HFF-Myc (cell line): ENCODE results near the gene PHRF1.
"Not testable (repeated sequence)": the region's sequence is repeated elsewhere in the genome, so short reads cannot be mapped to it uniquely, and the experiment has no call there.

Experiments
- DNase-seq: peaks from one replicate; pipeline ENCODE4 v3.0.0-alpha.2; 2011; ENCODE audit warnings: low read depth; ENCODE audit errors: extremely low read depth
- H3K4me3 ChIP-seq: replicated peaks from 2 replicates; pipeline ENCODE4 v1.5.1; 2011; ENCODE audit warnings: low read depth, mild to moderate bottlenecking, control low read depth, low read length
- CTCF ChIP-seq: IDR thresholded peaks from 2 replicates; pipeline ENCODE4 v1.5.1; 2012; ENCODE audit warnings: mild to moderate bottlenecking, low read depth, low read length, control low read depth; ENCODE audit errors: missing control alignments

The PHRF1 gene

GRCh38 chr11:643849-644738, 67.8 kb downstream of the PHRF1 start:
- no peak overlapping the region for H3K4me3 ChIP-seq
- no peak for TF ChIP-seq CTCF
- DNase-seq, result no peak

GRCh38 chr11:645536-645935, 69.3 kb downstream of the PHRF1 start:
- no peak for TF ChIP-seq CTCF
- H3K4me3 ChIP-seq, result no peak overlapping the region
- no peak for DNase-seq

- DNase-seq, result no peak
- TF ChIP-seq CTCF, result no peak
- H3K4me3 ChIP-seq, result no peak overlapping the region
These were observed 69.9 kb downstream of the PHRF1 start for GRCh38 chr11:646214-646613.

GRCh38 chr11:647672-648158, 71.4 kb downstream of the PHRF1 start:
- DNase-seq, H3K4me3 ChIP-seq: not testable (repeated sequence)

GRCh38 chr11:650482-650881, 74.2 kb downstream of the PHRF1 start:
- TF ChIP-seq CTCF, result no peak
- no peak for DNase-seq

GRCh38 chr11:653136-653535, 76.9 kb downstream of the PHRF1 start:
- H3K4me3 ChIP-seq, DNase-seq: not testable (repeated sequence)

More at GRCh38 chr11:650482-650881, 74.2 kb downstream of the PHRF1 start:
- no peak overlapping the region for H3K4me3 ChIP-seq

GRCh38 chr11:653837-654236, 77.6 kb downstream of the PHRF1 start:
- no peak overlapping the region for H3K4me3 ChIP-seq
- DNase-seq, result no peak
- no peak for TF ChIP-seq CTCF

- not testable (repeated sequence) for H3K4me3 ChIP-seq, DNase-seq
These were observed 78.2 kb downstream of the PHRF1 start for GRCh38 chr11:654444-654843.
